Measurements from ENCODE around the gene R3HDM1. TPM values are rescaled to one million over a fixed set of nuclear protein-coding genes. Genes with fewer than 3 reads are reported as not detected.

R3HDM1 gene
- total RNA-seq, 1 experiment from 2014 or later = 62.6 TPM

- no peak for DNase-seq (ENCODE audit: low read depth, low spot score)
- no TSS peak for BruUV-seq (replicated peaks)
- peak; percentile 68 for ATAC-seq
These were observed 133.4 kb downstream of the R3HDM1 start for GRCh38 chr2:135664623-135665068.

GRCh38 chr2:135667045-135667444, 135.8 kb downstream of the R3HDM1 start:
- no peak for ATAC-seq
- no TSS peak for BruUV-seq (replicated peaks)
- in situ Hi-C loops (cut with HindIII; ENCODE audit: low pct_unique_long_range_greater_than_20kb, low sequenced_read_pairs) (no loop called here), intact Hi-C loops (cut with micrococcal nuclease; ENCODE audit: unreplicated experiment) (no loop called here)
- Histone ChIP-seq H3K9me3 (ENCODE audit: control insufficient read depth, insufficient read depth, low read depth, low read length) (no peaks in the 10 kb centered on the region), H3K27ac (ENCODE audit: low read length) (no peak overlapping the region), H3K36me3 (ENCODE audit: control insufficient read depth, insufficient read depth, low read length) (peaks cover 4% of the 10 kb centered on the region), H3K27me3 (ENCODE audit: control insufficient read depth, insufficient read depth, low read length) (no peaks in the 10 kb centered on the region), H3K4me3 (ENCODE audit: low read depth in 2 of 2, low read length in 2 of 2) (no peak overlapping the region), H3K4me1 (ENCODE audit: control insufficient read depth, insufficient read depth, low read length) (no peaks in the 10 kb centered on the region; the same call in 1 of the 2 replicates)
- CTCF ChIA-PET = no interaction called here
- no peak for TF ChIP-seq TCF7L2 (IDR thresholded peaks at IDR 0.05; ENCODE audit: low read depth, low read length)
- no peak for TF ChIP-seq SIN3A (IDR thresholded peaks at IDR 0.05; ENCODE audit: borderline replicate concordance, insufficient read depth, low read depth, low read length)
- no peak for TF ChIP-seq POLR2AphosphoS5 (IDR thresholded peaks at IDR 0.05; ENCODE audit: low read depth, low read length)
- no peak for TF ChIP-seq CTCF (IDR thresholded peaks at IDR 0.05)
- no peak for TF ChIP-seq REST (IDR thresholded peaks at IDR 0.05; ENCODE audit: insufficient read depth in 1 of 2, low read depth in 2 of 2, low read length in 1 of 2)
- POLR2A ChIA-PET = no interaction called here
- DNase-seq (ENCODE audit: low read depth, low spot score) = no peak

More at GRCh38 chr2:135664623-135665068, 133.4 kb downstream of the R3HDM1 start:
- Histone ChIP-seq H3K36me3 (ENCODE audit: control insufficient read depth, insufficient read depth, low read length) (peaks cover 6% of the 10 kb centered on the region), H3K9me3 (ENCODE audit: control insufficient read depth, insufficient read depth, low read depth, low read length) (no peaks in the 10 kb centered on the region), H3K4me3 (ENCODE audit: low read depth in 2 of 2, low read length in 2 of 2) (no peak overlapping the region), H3K27ac (ENCODE audit: low read length) (0 out of 2 replicates have a peak overlapping the region, but pooled peaks have one; percentile 7), H3K4me1 (ENCODE audit: control insufficient read depth, insufficient read depth, low read length) (no peaks in the 10 kb centered on the region; the same call in 1 of the 2 replicates), H3K27me3 (ENCODE audit: control insufficient read depth, insufficient read depth, low read length) (no peaks in the 10 kb centered on the region)
- in situ Hi-C loops (cut with HindIII; ENCODE audit: low pct_unique_long_range_greater_than_20kb, low sequenced_read_pairs) (no loop called here), intact Hi-C loops (cut with micrococcal nuclease; ENCODE audit: unreplicated experiment) (no loop called here)
- CTCF ChIA-PET = no interaction called here
- TF ChIP-seq CTCF (IDR thresholded peaks at IDR 0.05) (no peak), REST (IDR thresholded peaks at IDR 0.05; ENCODE audit: insufficient read depth in 1 of 2, low read depth in 2 of 2, low read length in 1 of 2) (no peak), TCF7L2 (IDR thresholded peaks at IDR 0.05; ENCODE audit: low read depth, low read length) (no peak), POLR2AphosphoS5 (IDR thresholded peaks at IDR 0.05; ENCODE audit: low read depth, low read length) (no peak), SIN3A (IDR thresholded peaks at IDR 0.05; ENCODE audit: borderline replicate concordance, insufficient read depth, low read depth, low read length) (no peak)
- POLR2A ChIA-PET = no interaction called here

All from Panc1 (cell line).